HG02981 (cell line): Measurements from ENCODE around the gene SRMS.

Source experiments
- ATAC-seq: cut with Tn5 transposase; IDR thresholded peaks from one replicate; pipeline ENCODE4 v1.9.1; 2021; ENCODE audit warnings: mild to moderate bottlenecking, moderate library complexity; ENCODE audit not compliant: unreplicated experiment

SRMS gene

GRCh38 chr20:63503524-63503923, 44.0 kb downstream of the SRMS start:
- ATAC-seq = no peak

- ATAC-seq = no peak
Observed at GRCh38 chr20:63502671-63503172, 44.8 kb downstream of the SRMS start.

GRCh38 chr20:63501818-63502670, 45.5 kb downstream of the SRMS start:
- ATAC-seq = no peak

- ATAC-seq = no peak
Observed at GRCh38 chr20:63500902-63501817, 46.4 kb downstream of the SRMS start.

GRCh38 chr20:63500151-63500901, 47.2 kb downstream of the SRMS start:
- no peak for ATAC-seq

GRCh38 chr20:63499338-63499969, 48.1 kb downstream of the SRMS start:
- no peak for ATAC-seq

GRCh38 chr20:63498960-63499337, 48.6 kb downstream of the SRMS start, which contains the start of gene EEF1A2:
TSS of gene EEF1A2 (minus strand) at chr20:63499083. CDS start at chr20:63497763, 1,320 bp downstream.
- ATAC-seq = no peak

- ATAC-seq = no peak
Observed at GRCh38 chr20:63497946-63498935, 49.3 kb downstream of the SRMS start.

- no peak for ATAC-seq
Observed at GRCh38 chr20:63497138-63497945, 50.2 kb downstream of the SRMS start.

GRCh38 chr20:63496596-63497120, 50.9 kb downstream of the SRMS start:
- ATAC-seq = no peak

GRCh38 chr20:63495741-63496595, 51.6 kb downstream of the SRMS start:
- ATAC-seq = no peak

- ATAC-seq = no peak
Observed at GRCh38 chr20:63495167-63495720, 52.3 kb downstream of the SRMS start.

- ATAC-seq = no peak
Observed at GRCh38 chr20:63494420-63495166, 53.0 kb downstream of the SRMS start.

- no peak for ATAC-seq
Observed at GRCh38 chr20:63494084-63494419, 53.5 kb downstream of the SRMS start.

GRCh38 chr20:63493563-63494020, 54.0 kb downstream of the SRMS start:
- ATAC-seq = no peak

GRCh38 chr20:63492982-63493381, 54.6 kb downstream of the SRMS start:
- ATAC-seq = no peak
